Measurements from ENCODE around the gene INTU. TPM values are rescaled to one million over a fixed set of nuclear protein-coding genes. Genes with fewer than 3 reads are reported as not detected.
"Not testable (repeated sequence)": the region's sequence is repeated elsewhere in the genome, so short reads cannot be mapped to it uniquely, and the experiment has no call there.

Gene INTU
- total RNA-seq (2021; ENCODE audit: unreplicated experiment) (3.7 TPM), Bru-seq, nascent RNA (percentile 52 among the genes with signal in this experiment), BruChase-seq, experiment 1, labeled RNA remaining after a 2-hour chase (percentile 54 among the genes with signal in this experiment), BruChase-seq, experiment 2, labeled RNA remaining after a 6-hour chase (percentile 49 among the genes with signal in this experiment)
- polyA plus RNA-seq (2012; ENCODE audit: insufficient read length) = 2.1 TPM
- long read RNA-seq, partial matches to known transcripts = 0 of 1 reads
- long read RNA-seq, other reads (novel, unspliced or antisense) = 1 of 1 reads

DNA sequence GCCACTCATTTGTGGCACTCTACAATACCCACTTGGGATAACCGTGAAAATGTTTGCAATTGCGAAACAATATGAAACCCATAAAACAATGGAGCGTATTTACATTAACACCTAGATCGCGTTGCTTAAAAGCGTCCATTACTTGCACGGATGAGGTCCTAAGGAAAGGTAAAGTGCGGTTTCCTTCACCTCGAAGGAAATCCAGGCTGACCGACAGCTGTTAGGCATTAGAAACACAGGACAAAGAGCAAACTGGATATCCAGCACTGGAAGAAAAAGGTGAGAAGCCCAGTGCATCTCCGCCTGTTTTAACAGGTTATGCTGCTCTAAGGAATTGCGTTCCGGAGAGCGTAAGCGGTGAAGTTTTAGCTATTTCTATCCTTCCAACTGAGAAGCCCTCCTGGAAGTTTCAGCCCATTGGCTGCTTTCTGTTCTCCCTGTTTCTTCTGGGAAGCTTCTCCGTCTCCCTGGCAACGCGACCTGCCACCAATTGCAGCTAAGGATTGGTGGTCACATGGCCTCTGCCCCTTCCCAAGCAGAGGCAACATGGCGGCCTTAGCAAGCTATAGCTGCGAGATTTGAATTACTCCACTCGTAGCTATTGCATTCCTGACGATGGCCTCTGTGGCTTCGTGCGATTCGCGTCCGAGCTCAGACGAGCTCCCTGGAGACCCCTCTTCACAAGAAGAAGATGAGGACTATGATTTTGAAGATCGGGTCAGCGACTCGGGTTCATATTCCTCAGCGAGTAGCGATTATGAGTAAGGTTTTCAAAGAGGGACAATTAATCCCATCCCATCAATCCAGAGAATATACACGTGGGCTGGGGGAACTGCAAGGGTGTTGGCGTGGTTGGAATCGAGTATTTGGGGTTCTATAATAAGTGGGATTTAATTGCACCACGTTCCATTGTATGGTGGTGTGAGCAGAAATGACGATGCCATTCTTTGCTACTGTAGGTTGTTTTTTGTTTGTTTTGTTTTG is at the start of gene INTU:
INTU (plus strand) TSS at position 538 of the 984 bp plus-strand sequence; CDS start at position 616, 78 bp downstream.
- POLR2A ChIA-PET = no interaction called here
- Histone ChIP-seq H3K27me3 (ENCODE audit: control insufficient read depth, insufficient read depth, low read length) (no peaks in the 10 kb centered on the region), H3K9me3 (ENCODE audit: control insufficient read depth, insufficient read depth, low read depth, low read length) (no peaks in the 10 kb centered on the region), H3K4me1 (ENCODE audit: control insufficient read depth, insufficient read depth, low read length) (no peaks in the 10 kb centered on the region; the same call in 1 of the 2 replicates), H3K4me3 (ENCODE audit: low read depth in 2 of 2, low read length in 2 of 2) (peak within 1 kb of the TSS; percentile 97 to 99), H3K36me3 (ENCODE audit: control insufficient read depth, insufficient read depth, low read length) (no peaks in the 10 kb centered on the region; the same call in 1 of the 2 replicates), H3K27ac (ENCODE audit: low read length) (peak within 1 kb of the TSS; percentile 87)
- in situ Hi-C loops (cut with HindIII; ENCODE audit: low pct_unique_long_range_greater_than_20kb, low sequenced_read_pairs) = no loop called here
- TF ChIP-seq, protein P1, sequence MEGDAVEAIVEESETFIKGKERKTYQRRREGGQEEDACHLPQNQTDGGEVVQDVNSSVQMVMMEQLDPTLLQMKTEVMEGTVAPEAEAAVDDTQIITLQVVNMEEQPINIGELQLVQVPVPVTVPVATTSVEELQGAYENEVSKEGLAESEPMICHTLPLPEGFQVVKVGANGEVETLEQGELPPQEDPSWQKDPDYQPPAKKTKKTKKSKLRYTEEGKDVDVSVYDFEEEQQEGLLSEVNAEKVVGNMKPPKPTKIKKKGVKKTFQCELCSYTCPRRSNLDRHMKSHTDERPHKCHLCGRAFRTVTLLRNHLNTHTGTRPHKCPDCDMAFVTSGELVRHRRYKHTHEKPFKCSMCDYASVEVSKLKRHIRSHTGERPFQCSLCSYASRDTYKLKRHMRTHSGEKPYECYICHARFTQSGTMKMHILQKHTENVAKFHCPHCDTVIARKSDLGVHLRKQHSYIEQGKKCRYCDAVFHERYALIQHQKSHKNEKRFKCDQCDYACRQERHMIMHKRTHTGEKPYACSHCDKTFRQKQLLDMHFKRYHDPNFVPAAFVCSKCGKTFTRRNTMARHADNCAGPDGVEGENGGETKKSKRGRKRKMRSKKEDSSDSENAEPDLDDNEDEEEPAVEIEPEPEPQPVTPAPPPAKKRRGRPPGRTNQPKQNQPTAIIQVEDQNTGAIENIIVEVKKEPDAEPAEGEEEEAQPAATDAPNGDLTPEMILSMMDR (IDR thresholded peaks at IDR 0.05) = no peak
- 0 out of 2 replicates have a peak, but pooled peaks have one; percentile 78 for TF ChIP-seq SIN3A (IDR thresholded peaks at IDR 0.05; ENCODE audit: borderline replicate concordance, insufficient read depth, low read depth, low read length)
- 0 out of 2 replicates have a peak, but pooled peaks have one; percentile 28 for TF ChIP-seq POLR2AphosphoS5 (IDR thresholded peaks at IDR 0.05; ENCODE audit: low read depth, low read length)
- CTCF ChIA-PET = no interaction called here
- intact Hi-C loops (cut with micrococcal nuclease; ENCODE audit: unreplicated experiment) = no loop called here
- DNase-seq (ENCODE audit: low read depth, low spot score) (peak; percentile 61), ATAC-seq (peak; percentile 100)
- BruUV-seq (replicated peaks) = no TSS peak

GRCh38 chr4:127586496-127586895 is 46.3 kb upstream of the INTU start:
- ATAC-seq = not testable (repeated sequence)

GRCh38 chr4:127586922-127587571 is 45.7 kb upstream of the INTU start:
- TF ChIP-seq, protein P1 (IDR thresholded peaks at IDR 0.05) = peak; percentile 85
- TF ChIP-seq REST (IDR thresholded peaks at IDR 0.05; ENCODE audit: insufficient read depth in 1 of 2, low read depth in 2 of 2, low read length in 1 of 2) = no peak
- no peak for TF ChIP-seq POLR2AphosphoS5 (IDR thresholded peaks at IDR 0.05; ENCODE audit: low read depth, low read length)
- no peak for TF ChIP-seq TCF7L2 (IDR thresholded peaks at IDR 0.05; ENCODE audit: low read depth, low read length)
- no peak for TF ChIP-seq SIN3A (IDR thresholded peaks at IDR 0.05; ENCODE audit: borderline replicate concordance, insufficient read depth, low read depth, low read length)
- Histone ChIP-seq H3K4me3 (ENCODE audit: low read depth in 2 of 2, low read length in 2 of 2) (no peak overlapping the region), H3K9me3 (ENCODE audit: control insufficient read depth, insufficient read depth, low read depth, low read length) (no peaks in the 10 kb centered on the region), H3K4me1 (ENCODE audit: control insufficient read depth, insufficient read depth, low read length) (no peaks in the 10 kb centered on the region), H3K36me3 (ENCODE audit: control insufficient read depth, insufficient read depth, low read length) (no peaks in the 10 kb centered on the region), H3K27me3 (ENCODE audit: control insufficient read depth, insufficient read depth, low read length) (no peaks in the 10 kb centered on the region; the same call in 1 of the 2 replicates), H3K27ac (ENCODE audit: low read length) (no peak overlapping the region)
- no TSS peak for BruUV-seq (replicated peaks)
- intact Hi-C loops (cut with micrococcal nuclease; ENCODE audit: unreplicated experiment) (no loop called here), in situ Hi-C loops (cut with HindIII; ENCODE audit: low pct_unique_long_range_greater_than_20kb, low sequenced_read_pairs) (no loop called here)
- ATAC-seq = peak; percentile 84
- CTCF ChIA-PET = no interaction called here
- peak; percentile 18 for DNase-seq (ENCODE audit: low read depth, low spot score)
- POLR2A ChIA-PET = interaction anchor here (0.6 kb wide), 1 partner anchor 147 kb away, joined by 3 read pairs; no protein-coding TSS in a partner anchor

More at GRCh38 chr4:127586496-127586895, 46.3 kb upstream of the INTU start:
- H3K4me1 ChIP-seq (ENCODE audit: control insufficient read depth, insufficient read depth, low read length); POLR2A ChIA-PET; in situ Hi-C loops (cut with HindIII; ENCODE audit: low pct_unique_long_range_greater_than_20kb, low sequenced_read_pairs); DNase-seq (ENCODE audit: low read depth, low spot score); CTCF ChIA-PET; H3K9me3 ChIP-seq (ENCODE audit: control insufficient read depth, insufficient read depth, low read depth, low read length); H3K27me3 ChIP-seq (ENCODE audit: control insufficient read depth, insufficient read depth, low read length); H3K36me3 ChIP-seq (ENCODE audit: control insufficient read depth, insufficient read depth, low read length); H3K27ac ChIP-seq (ENCODE audit: low read length); H3K4me3 ChIP-seq (ENCODE audit: low read depth in 2 of 2, low read length in 2 of 2); BruUV-seq (replicated peaks); intact Hi-C loops (cut with micrococcal nuclease; ENCODE audit: unreplicated experiment): not testable (repeated sequence)

Data from Panc1 (cell line).